DOHH2 (cell line): ENCODE results near the gene ACER3.

ENCODE experiments used
- EZH2phosphoT487 ChIP-seq: fragments of 200-600 bp; sonication (generic); IDR thresholded peaks from 2 replicates; pipeline ENCODE4 v1.6.1; 2017; ENCODE audit warnings: borderline replicate concordance, mild to moderate bottlenecking, antibody characterized with exemption, low read length, moderate library complexity, mixed read lengths
- TF ChIP-seq, protein P1 (sequence below): fragments of 200-600 bp; sonication (generic); IDR thresholded peaks from one replicate; pipeline ENCODE4 v1.5.1; 2014; ENCODE audit warnings: antibody characterized with exemption, mild to moderate bottlenecking, low read depth, low read length; ENCODE audit not compliant: poor library complexity, severe bottlenecking

DNA sequence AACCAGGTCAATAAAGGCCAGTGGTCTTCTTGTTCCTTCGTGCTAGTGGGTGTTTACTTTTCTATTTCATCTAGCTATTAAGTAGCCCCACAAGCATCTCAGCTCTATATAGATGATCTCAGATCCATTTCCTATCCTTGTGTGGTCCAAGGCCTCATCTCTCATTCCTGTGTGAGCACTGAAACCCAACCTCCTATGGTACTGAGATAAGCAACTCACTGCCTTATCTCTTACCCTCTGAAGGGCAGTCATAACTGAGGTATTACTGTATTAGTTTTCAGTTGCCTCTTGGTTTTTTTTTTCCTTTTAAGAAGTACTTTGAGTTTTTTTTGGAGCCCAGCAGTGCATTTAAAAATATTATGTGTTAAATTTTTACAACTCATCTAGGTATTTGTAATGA is 28.3 kb downstream of the ACER3 start:
- TF ChIP-seq, protein P1, sequence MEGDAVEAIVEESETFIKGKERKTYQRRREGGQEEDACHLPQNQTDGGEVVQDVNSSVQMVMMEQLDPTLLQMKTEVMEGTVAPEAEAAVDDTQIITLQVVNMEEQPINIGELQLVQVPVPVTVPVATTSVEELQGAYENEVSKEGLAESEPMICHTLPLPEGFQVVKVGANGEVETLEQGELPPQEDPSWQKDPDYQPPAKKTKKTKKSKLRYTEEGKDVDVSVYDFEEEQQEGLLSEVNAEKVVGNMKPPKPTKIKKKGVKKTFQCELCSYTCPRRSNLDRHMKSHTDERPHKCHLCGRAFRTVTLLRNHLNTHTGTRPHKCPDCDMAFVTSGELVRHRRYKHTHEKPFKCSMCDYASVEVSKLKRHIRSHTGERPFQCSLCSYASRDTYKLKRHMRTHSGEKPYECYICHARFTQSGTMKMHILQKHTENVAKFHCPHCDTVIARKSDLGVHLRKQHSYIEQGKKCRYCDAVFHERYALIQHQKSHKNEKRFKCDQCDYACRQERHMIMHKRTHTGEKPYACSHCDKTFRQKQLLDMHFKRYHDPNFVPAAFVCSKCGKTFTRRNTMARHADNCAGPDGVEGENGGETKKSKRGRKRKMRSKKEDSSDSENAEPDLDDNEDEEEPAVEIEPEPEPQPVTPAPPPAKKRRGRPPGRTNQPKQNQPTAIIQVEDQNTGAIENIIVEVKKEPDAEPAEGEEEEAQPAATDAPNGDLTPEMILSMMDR = no peak
- TF ChIP-seq EZH2phosphoT487 = no peak
